GM12878 (cell line): ENCODE results near the gene TUBB4B. TPM values are rescaled to one million over a fixed set of nuclear protein-coding genes. Genes with fewer than 3 reads are reported as not detected.

Experiments
- ATAC-seq: fragments of 200-7000 bp; cut with Tn5 transposase; 3 replicates; pipeline ENCODE4 v1.9.1; 2020; ENCODE audit warnings: mild to moderate bottlenecking, moderate library complexity
- BruUV-seq: library from RNA; stranded (reverse); fragments of 400-500 nt; replicated peaks from 2 replicates; lab custom pipeline; 2021; lab: Mats Ljungman, UMichigan
- CTCF ChIA-PET: fragments of 300-600 bp; sonication (Branson Sonifier 250); formaldehyde crosslinking; extraction: SDS; loops from one replicate; lab custom pipeline; 2021; ENCODE audit warnings: inconsistent platforms; lab: Yijun Ruan, JAX
- POLR2A ChIA-PET: fragments of 350-600 bp; formaldehyde crosslinking; extraction: SDS; loops from one replicate; lab custom pipeline; 2021; ENCODE audit warnings: inconsistent platforms; lab: Charles Lee
- RAD21 ChIA-PET: fragments of 300-600 bp; sonication (Branson Sonifier 250); formaldehyde crosslinking; loops from one replicate; lab custom pipeline; 2023; ENCODE audit warnings: antibody characterized with exemption; ENCODE audit not compliant: unreplicated experiment; lab: Charles Lee
- SMC1A ChIA-PET: fragments of 300-600 bp; sonication (Branson Sonifier 250); formaldehyde crosslinking; loops from one replicate; lab custom pipeline; 2023; ENCODE audit not compliant: unreplicated experiment, uncharacterized antibody; lab: Charles Lee
- DNase-seq: peaks from one replicate; pipeline ENCODE4 v3.0.0-alpha.2; 2011; ENCODE audit warnings: low read depth, low spot score
- FAIRE-seq: peaks from 3 replicates; lab custom pipeline; 2011; peaks lifted over from hg19 to GRCh38; lab: Jason Lieb, UNC
- H2AFZ ChIP-seq: 2 replicates; pipeline ENCODE4 v1.6.0; 2011; ENCODE audit warnings: low read depth, low read length, control low read depth; ENCODE audit not compliant: control insufficient read depth
- H3K27ac ChIP-seq: 2 replicates; pipeline ENCODE4 v1.5.1; 2011; ENCODE audit warnings: control low read depth; ENCODE audit not compliant: control insufficient read depth, insufficient read depth
- H3K27me3 ChIP-seq, 2 experiments: replicated peaks in 1 of 2; 2 replicates each; pipeline versions ENCODE4 v1.6.0 to v1.6.1; 2011; ENCODE audit warnings: low read length in 1 of 2; ENCODE audit not compliant: control insufficient read depth in 2 of 2, insufficient read depth in 2 of 2
- H3K36me3 ChIP-seq, 2 experiments: 2 replicates each; pipeline ENCODE4 v1.5.1; 2011; ENCODE audit warnings: low read length in 1 of 2; ENCODE audit not compliant: control insufficient read depth in 2 of 2, insufficient read depth in 2 of 2
- H3K4me1 ChIP-seq: 2 replicates; pipeline ENCODE4 v1.6.1; 2011; ENCODE audit warnings: mild to moderate bottlenecking, low read length, moderate library complexity, mixed read lengths; ENCODE audit not compliant: control insufficient read depth, insufficient read depth
- H3K4me2 ChIP-seq: 2 replicates; pipeline ENCODE4 v1.6.0; 2011; ENCODE audit warnings: control low read depth; ENCODE audit not compliant: control insufficient read depth, insufficient read depth
- H3K4me3 ChIP-seq: fragments of 200-600 bp; sonication (generic); 2 replicates; pipeline ENCODE4 v1.5.1; 2016
- H3K79me2 ChIP-seq: 2 replicates; pipeline ENCODE4 v1.6.0; 2011; ENCODE audit warnings: low read length; ENCODE audit not compliant: control insufficient read depth, insufficient read depth
- H3K9ac ChIP-seq: 2 replicates; pipeline ENCODE4 v1.8.0; 2011; ENCODE audit warnings: low read length, control low read depth, mixed read lengths; ENCODE audit not compliant: control insufficient read depth, insufficient read depth
- H3K9me3 ChIP-seq: replicated peaks from 3 replicates; pipeline ENCODE4 v1.5.1; 2011; ENCODE audit warnings: mild to moderate bottlenecking, low read length; ENCODE audit not compliant: control insufficient read depth, insufficient read depth
- H4K20me1 ChIP-seq: 2 replicates; pipeline ENCODE4 v1.6.0; 2011; ENCODE audit not compliant: control insufficient read depth, insufficient read depth
- ATF2 ChIP-seq: IDR thresholded peaks from 2 replicates; pipeline ENCODE4 v1.6.1; 2012; ENCODE audit warnings: low read length, inconsistent platforms
- CEBPZ ChIP-seq: fragments of 150-350 bp; IDR thresholded peaks from 2 replicates; pipeline ENCODE4 v1.6.1; 2016; ENCODE audit warnings: low read depth, low read length
- E2F8 ChIP-seq: fragments of 450-650 bp; IDR thresholded peaks from 2 replicates; pipeline ENCODE4 v1.6.1; 2018; ENCODE audit warnings: mild to moderate bottlenecking, low read depth, moderate library complexity; ENCODE audit not compliant: partially characterized antibody
- GATAD2B ChIP-seq: fragments of 450-650 bp; conservative IDR thresholded peaks from 2 replicates; pipeline ENCODE4 v1.6.1; 2017; ENCODE audit warnings: low read depth, mild to moderate bottlenecking, moderate library complexity
- IKZF1 ChIP-seq: fragments of 450-650 bp; conservative IDR thresholded peaks from 2 replicates; pipeline ENCODE4 v1.6.1; 2017; ENCODE audit warnings: antibody characterized with exemption, mild to moderate bottlenecking
- MYB ChIP-seq: fragments of 150-350 bp; IDR thresholded peaks from 2 replicates; pipeline ENCODE4 v1.6.1; 2014; ENCODE audit warnings: mild to moderate bottlenecking, low read depth, low read length, borderline replicate concordance
- NFYA ChIP-seq: IDR thresholded peaks from 2 replicates; pipeline ENCODE4 v1.6.1; 2011; ENCODE audit warnings: low read depth, mild to moderate bottlenecking, low read length, improper control_type of control experiment, borderline replicate concordance
- RBBP5 ChIP-seq: fragments of 200-600 bp; sonication (generic); conservative IDR thresholded peaks from 2 replicates; pipeline ENCODE4 v1.6.1; 2016
- RUNX3 ChIP-seq: IDR thresholded peaks from 2 replicates; pipeline ENCODE4 v1.6.1; 2012; ENCODE audit warnings: low read length, inconsistent platforms
- SP1 ChIP-seq: IDR thresholded peaks from one replicate; pipeline ENCODE4 v1.6.1; 2011; ENCODE audit warnings: low read depth, low read length
- SPI1 ChIP-seq: IDR thresholded peaks from 2 replicates; pipeline ENCODE4 v1.6.1; 2011; ENCODE audit warnings: low read depth, mild to moderate bottlenecking, low read length, moderate library complexity, borderline replicate concordance; ENCODE audit not compliant: insufficient read depth
- SUPT20H ChIP-seq: IDR thresholded peaks from 2 replicates; pipeline ENCODE4 v1.6.1; 2011; ENCODE audit warnings: low read depth, mild to moderate bottlenecking, low read length, moderate library complexity, borderline replicate concordance; ENCODE audit not compliant: control insufficient read depth
- YBX1 ChIP-seq: fragments of 450-650 bp; IDR thresholded peaks from 2 replicates; pipeline ENCODE4 v1.6.1; 2016; ENCODE audit warnings: antibody characterized with exemption
- ZNF622 ChIP-seq: fragments of 450-650 bp; IDR thresholded peaks from 2 replicates; pipeline ENCODE4 v1.6.1; 2017; ENCODE audit warnings: mild to moderate bottlenecking, inconsistent platforms
- WGBS: methylation state at CpG from one replicate; pipeline ENCODE4 v1.1.6; 2016; ENCODE audit warnings: low lambda C conversion rate; ENCODE audit not compliant: insufficient replicate concordance, insufficient coverage; ENCODE audit errors: missing lambda C conversion rate; 5-methylcytosine and 5-hydroxymethylcytosine counted together
- in situ Hi-C: fragments of 300-500 bp; cut with MboI; formaldehyde crosslinking; loops from 9 replicates; pipeline ENCODE4 v1.14.3; 2018; ENCODE audit warnings: mixed read lengths
- intact Hi-C: fragments of 100-400 bp; cut with micrococcal nuclease; formaldehyde crosslinking; loops from one replicate; pipeline ENCODE4 v1.14.2; 2022; ENCODE audit not compliant: unreplicated experiment
- polyA plus RNA-seq, 11 experiments: library from polyadenylated mRNA; depleted of rRNA in 4 of 11; unstranded in 6 of 11; stranded (reverse) in 5 of 11; fragments of >200 nt; fragmentation: Nextera tagmentation in 4 of 11; fragmentation: Illumina TruSeq in 1 of 11; extraction: Ambion mirVana in 4 of 11; extraction: Trizol in 1 of 11; gene quantifications; 1 replicate in 1 of 11; 2 replicates in 10 of 11; pipeline versions ENCODE4 v1.2.1 to v1.2.3, GENCODE V29; 2011 to 2016; ENCODE audit warnings: inconsistent platforms in 2 of 11, missing spikeins in 2 of 11, low read depth in 1 of 11
- total RNA-seq, 4 experiments: library from RNA; depleted of rRNA in 3 of 4; stranded (reverse); fragments of >200 nt in 3 of 4; fragmentation: Illumina TruSeq in 1 of 4; extraction: Trizol in 1 of 4; gene quantifications; 2 replicates each; pipeline versions ENCODE4 v1.2.1 to v1.2.3, GENCODE V29; 2013 to 2021

TUBB4B gene
- total and polyA plus RNA-seq, 10 of the 15 experiments (the other 5 are each of a cell fraction or from before 2014, with no cell fraction given) = 23.0 to 532 (median 254) TPM

- Histone ChIP-seq H2AFZ (no peak overlapping the region), H3K4me1 (peaks cover 15% of the 10 kb centered on the region), H3K79me2 (no peaks in the 10 kb centered on the region), H3K4me3 (no peak overlapping the region), H3K4me2 (no peak overlapping the region), H3K36me3 (no peaks in the 10 kb centered on the region), H3K27me3 (no peaks in the 10 kb centered on the region), H3K9me3 (no peaks in the 10 kb centered on the region), H3K27ac (no peak overlapping the region), H4K20me1 (no peaks in the 10 kb centered on the region), H3K9ac (no peak overlapping the region)
- TF ChIP-seq CEBPZ (no peak), SP1 (no peak), SUPT20H (no peak), ZNF622 (no peak), RBBP5 (no peak), YBX1 (no peak), RUNX3 (no peak), NFYA (no peak), ATF2 (no peak), GATAD2B (no peak), E2F8 (no peak), MYB (no peak), IKZF1 (no peak), SPI1 (no peak)
- no TSS peak for BruUV-seq
- intact Hi-C loops = no loop called here
- SMC1A ChIA-PET = no interaction called here
- CTCF ChIA-PET = no interaction called here
- RAD21 ChIA-PET = no interaction called here
- ATAC-seq (no peak), FAIRE-seq (no peak), DNase-seq (no peak)
- in situ Hi-C loops = no loop called here
- WGBS = 59% methylated on average over 24 of the region's 24 CpGs
- POLR2A ChIA-PET = no interaction called here
Measured at GRCh38 chr9:137232510-137232909, 8.6 kb upstream of the TUBB4B start.
